Chondrocyte (in vitro differentiated cells): ENCODE measurements around the gene UTP4. TPM values are rescaled to one million over a fixed set of nuclear protein-coding genes. Genes with fewer than 3 reads are reported as not detected.

Experiments used
- DNase-seq: peaks from one replicate; pipeline ENCODE4 v3.0.0; 2021; ENCODE audit warnings: mixed read lengths, low spot score
- H3K27ac Mint-ChIP-seq: one replicate; pipeline ENCODE4 v1.8.0; 2021; ENCODE audit warnings: mild to moderate bottlenecking, moderate library complexity, mixed read lengths; ENCODE audit not compliant: unreplicated experiment
- H3K27me3 Mint-ChIP-seq: 2 replicates; pipeline ENCODE4 v1.8.0; 2021; ENCODE audit warnings: low read depth, mixed read lengths
- H3K36me3 Mint-ChIP-seq: 2 replicates; pipeline ENCODE4 v1.8.0; 2021; ENCODE audit warnings: low read depth, mixed read lengths
- H3K4me1 Mint-ChIP-seq: 2 replicates; pipeline ENCODE4 v1.8.0; 2021; ENCODE audit warnings: low read depth, mild to moderate bottlenecking, mixed read lengths
- H3K4me3 Mint-ChIP-seq: one replicate; pipeline ENCODE4 v1.8.0; 2021; ENCODE audit warnings: mild to moderate bottlenecking, moderate library complexity, mixed read lengths; ENCODE audit not compliant: unreplicated experiment
- H3K9me3 Mint-ChIP-seq: 2 replicates; pipeline ENCODE4 v1.8.0; 2021; ENCODE audit warnings: low read depth, mixed read lengths
- total RNA-seq: library from RNA; stranded (reverse); gene quantifications from 3 replicates; pipeline ENCODE4 v1.2.1, GENCODE V29; 2021
- TF ChIP-seq, protein P1 (sequence below): fragments of 200-600 bp; sonication (generic); IDR thresholded peaks from 2 replicates; pipeline ENCODE4 v1.5.0; 2021; ENCODE audit warnings: antibody characterized with exemption, mild to moderate bottlenecking, moderate library complexity

Gene UTP4
- total RNA-seq, 1 donor from 2014 or later = 37.2 TPM

DNA sequence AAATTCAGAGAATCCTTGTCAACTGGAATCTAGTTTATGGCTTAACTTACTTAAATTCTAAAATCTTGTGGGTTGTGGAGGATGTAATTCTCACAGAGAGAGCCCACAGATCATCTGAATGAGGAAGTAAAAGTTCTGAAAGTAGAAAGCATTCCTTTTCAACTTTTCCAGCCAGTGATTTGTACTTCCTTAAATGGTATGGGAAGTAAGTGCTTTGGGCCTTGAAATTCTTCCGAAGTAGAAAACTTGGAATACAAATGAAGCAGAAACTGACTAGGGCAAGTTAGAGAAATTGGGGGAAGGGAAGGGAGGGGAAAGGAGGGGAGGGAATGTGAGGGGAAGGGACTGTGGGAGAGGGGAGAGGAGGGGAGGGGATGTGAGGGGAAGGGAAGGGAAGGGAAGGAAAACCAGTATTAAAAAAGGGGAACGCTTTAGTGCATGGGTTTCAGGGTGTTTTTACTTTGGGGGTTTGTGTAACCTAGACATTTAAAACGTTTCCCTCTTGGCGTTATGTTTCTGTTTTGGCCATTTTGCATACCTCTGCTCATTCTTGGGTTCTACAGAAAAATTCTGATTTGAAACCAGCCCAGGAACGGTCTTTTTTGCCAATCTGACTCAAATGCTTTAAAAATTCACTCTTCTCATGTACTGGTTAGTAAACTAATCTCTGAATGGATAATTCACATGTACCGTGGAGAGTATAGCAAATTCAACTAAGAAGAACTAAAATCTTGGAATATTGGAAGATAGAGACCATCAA lies 39.1 kb downstream of the UTP4 start:
- peaks cover 13% of the 10 kb centered on the region for H3K36me3 Mint-ChIP-seq
- no peaks in the 10 kb centered on the region for H3K27me3 Mint-ChIP-seq
- H3K4me1 Mint-ChIP-seq = peaks cover 45% of the 10 kb centered on the region
- peak overlapping the region; percentile 16 for H3K4me3 Mint-ChIP-seq
- DNase-seq = no peak
- TF ChIP-seq, protein P1, sequence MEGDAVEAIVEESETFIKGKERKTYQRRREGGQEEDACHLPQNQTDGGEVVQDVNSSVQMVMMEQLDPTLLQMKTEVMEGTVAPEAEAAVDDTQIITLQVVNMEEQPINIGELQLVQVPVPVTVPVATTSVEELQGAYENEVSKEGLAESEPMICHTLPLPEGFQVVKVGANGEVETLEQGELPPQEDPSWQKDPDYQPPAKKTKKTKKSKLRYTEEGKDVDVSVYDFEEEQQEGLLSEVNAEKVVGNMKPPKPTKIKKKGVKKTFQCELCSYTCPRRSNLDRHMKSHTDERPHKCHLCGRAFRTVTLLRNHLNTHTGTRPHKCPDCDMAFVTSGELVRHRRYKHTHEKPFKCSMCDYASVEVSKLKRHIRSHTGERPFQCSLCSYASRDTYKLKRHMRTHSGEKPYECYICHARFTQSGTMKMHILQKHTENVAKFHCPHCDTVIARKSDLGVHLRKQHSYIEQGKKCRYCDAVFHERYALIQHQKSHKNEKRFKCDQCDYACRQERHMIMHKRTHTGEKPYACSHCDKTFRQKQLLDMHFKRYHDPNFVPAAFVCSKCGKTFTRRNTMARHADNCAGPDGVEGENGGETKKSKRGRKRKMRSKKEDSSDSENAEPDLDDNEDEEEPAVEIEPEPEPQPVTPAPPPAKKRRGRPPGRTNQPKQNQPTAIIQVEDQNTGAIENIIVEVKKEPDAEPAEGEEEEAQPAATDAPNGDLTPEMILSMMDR = no peak
- no peaks in the 10 kb centered on the region for H3K9me3 Mint-ChIP-seq
- peak overlapping the region; percentile 88 for H3K27ac Mint-ChIP-seq

DNA sequence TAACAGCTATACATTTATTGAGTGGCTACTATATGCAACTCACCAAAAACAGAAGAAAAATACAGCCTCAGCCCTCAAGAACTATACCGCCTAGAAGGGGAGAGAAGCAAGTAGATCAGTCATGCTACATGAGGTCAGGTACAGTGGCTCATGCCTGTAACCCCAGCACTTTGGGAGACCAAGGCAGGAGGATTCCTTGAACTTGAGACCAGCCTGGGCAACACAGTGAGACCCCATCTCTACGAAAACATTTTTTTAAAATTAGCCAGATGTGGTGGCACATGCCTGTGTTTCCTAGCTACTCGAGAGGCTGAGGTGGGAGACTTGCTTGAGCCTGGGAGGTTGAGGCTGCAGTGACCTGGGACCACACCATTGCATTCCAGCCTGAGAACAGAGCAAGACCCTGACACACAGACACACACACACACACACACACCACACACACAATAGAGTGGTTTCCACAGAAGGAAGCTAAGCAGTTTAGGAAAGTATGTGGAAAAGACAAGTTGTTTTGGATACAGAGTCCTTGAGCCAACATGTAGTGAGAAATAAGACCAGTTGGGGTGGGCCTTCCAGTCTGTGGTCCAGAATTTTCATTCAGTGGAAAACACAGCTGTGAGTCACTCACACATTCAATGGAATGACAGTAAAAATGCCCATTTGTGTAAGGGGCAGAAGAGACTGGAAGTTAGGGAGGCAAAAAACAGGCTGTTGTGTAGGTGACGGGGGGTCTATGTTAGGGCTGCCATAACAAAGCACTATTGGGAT lies 43.8 kb downstream of the UTP4 start:
- TF ChIP-seq, protein P1 = no peak
- Mint-ChIP-seq H3K36me3 (no peaks in the 10 kb centered on the region), H3K4me1 (peaks cover 42% of the 10 kb centered on the region), H3K9me3 (no peaks in the 10 kb centered on the region), H3K27ac (no peak overlapping the region), H3K4me3 (no peak overlapping the region), H3K27me3 (no peaks in the 10 kb centered on the region)
- no peak for DNase-seq

DNA sequence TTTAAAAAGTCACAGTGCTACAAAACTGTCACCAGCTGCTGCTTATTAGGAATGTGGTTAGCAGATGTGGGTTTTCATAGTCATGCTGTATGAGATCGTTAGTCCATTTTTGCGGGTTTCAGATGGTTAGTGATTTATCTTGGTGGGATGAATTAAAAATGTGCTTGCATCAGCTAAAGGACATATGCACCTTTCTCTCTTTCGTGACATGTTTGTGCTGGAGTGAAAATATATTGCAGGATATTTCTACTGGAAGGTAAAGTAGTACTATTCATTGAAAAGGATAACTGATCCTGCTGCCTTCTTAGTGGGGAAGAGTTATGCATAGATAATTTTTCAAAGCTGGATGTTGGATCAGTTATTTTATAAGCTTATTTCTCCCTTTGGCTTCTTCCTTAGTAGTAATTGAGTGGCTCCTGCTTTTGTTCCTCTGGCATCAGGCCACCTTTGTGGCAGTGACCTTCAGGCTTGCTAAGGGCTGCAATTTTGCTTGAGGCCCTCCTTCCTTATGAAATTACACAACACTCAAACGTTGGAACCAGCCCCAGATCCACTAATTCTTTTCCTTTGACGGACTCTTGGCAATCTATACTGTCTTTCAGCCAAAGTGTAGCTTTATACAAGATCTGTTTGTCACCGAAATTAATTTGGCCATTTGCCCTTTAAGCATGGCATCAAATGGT lies 47.0 kb downstream of the UTP4 start:
- no peak overlapping the region for H3K4me3 Mint-ChIP-seq
- DNase-seq = no peak
- no peaks in the 10 kb centered on the region for H3K9me3 Mint-ChIP-seq
- no peaks in the 10 kb centered on the region for H3K27me3 Mint-ChIP-seq
- H3K4me1 Mint-ChIP-seq = peaks cover 33% of the 10 kb centered on the region
- H3K27ac Mint-ChIP-seq = peak overlapping the region; percentile 81
- TF ChIP-seq, protein P1 = no peak
- H3K36me3 Mint-ChIP-seq = no peaks in the 10 kb centered on the region

DNA sequence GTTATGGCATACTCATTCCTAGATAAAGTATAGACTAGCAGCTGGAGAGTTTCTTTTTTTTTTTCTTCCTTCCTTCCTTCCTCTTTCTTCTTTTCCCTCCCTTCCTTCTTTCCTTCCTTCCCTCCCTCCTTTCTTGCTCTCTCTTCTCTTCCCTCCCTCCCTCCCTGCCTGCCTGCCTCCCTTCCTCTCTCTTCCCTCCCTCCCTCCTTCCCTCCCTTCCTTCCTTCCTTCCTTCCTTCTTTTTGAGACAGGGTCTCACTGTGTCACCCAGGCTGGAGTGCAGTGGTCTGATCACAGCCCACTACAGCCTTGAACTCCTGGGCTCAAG lies 47.5 kb downstream of the UTP4 start:
- Mint-ChIP-seq H3K27ac (peak overlapping the region; percentile 81), H3K4me3 (no peak overlapping the region), H3K4me1 (peaks cover 33% of the 10 kb centered on the region), H3K27me3 (no peaks in the 10 kb centered on the region), H3K36me3 (no peaks in the 10 kb centered on the region), H3K9me3 (no peaks in the 10 kb centered on the region)
- TF ChIP-seq, protein P1 = no peak
- DNase-seq = no peak

DNA sequence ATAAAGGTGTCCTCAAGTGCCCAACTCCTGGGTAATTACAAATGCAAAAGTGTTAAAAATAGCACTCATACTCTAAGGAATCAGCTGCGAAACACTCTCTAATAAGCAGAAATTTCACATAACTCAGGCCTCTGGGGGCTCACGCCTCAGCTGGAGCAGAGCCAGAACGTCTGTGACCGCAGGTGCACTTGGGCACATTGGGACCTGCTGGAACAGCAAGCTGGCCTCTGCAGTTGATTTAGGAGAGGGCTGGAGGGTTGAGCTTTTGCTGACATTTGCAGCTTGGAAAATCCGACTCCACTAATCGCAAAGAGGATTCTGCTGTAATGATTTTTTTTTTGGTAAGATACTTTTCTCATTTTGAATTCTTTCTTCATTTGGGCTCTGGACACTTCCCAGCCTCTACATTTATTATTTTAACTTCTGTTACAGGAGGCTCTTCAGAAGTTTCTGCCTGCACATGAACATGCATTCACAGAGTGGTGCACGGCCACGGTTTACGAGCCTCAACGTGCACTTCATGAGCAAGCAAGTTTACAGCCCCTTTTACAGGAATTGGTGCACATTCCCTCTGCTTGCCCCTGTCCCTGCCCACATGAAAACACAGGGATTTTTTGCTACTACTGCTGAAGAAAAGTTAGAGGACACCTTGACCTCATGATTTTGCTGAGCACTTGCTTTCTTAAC lies 50.4 kb downstream of the UTP4 start:
- Mint-ChIP-seq H3K36me3 (no peaks in the 10 kb centered on the region), H3K4me3 (no peak overlapping the region), H3K27me3 (no peaks in the 10 kb centered on the region), H3K9me3 (no peaks in the 10 kb centered on the region), H3K27ac (no peak overlapping the region), H3K4me1 (peaks cover 33% of the 10 kb centered on the region)
- TF ChIP-seq, protein P1 = no peak
- no peak for DNase-seq
